GM12878 (cell line): Measurements from ENCODE around the gene SUGCT. TPM values are rescaled to one million over a fixed set of nuclear protein-coding genes. Genes with fewer than 3 reads are reported as not detected.

Experiments used
- ATAC-seq: fragments of 200-7000 bp; cut with Tn5 transposase; 3 replicates; pipeline ENCODE4 v1.9.1; 2020; ENCODE audit warnings: mild to moderate bottlenecking, moderate library complexity
- BruUV-seq: library from RNA; stranded (reverse); fragments of 400-500 nt; replicated peaks from 2 replicates; lab custom pipeline; 2021; lab: Mats Ljungman, UMichigan
- CTCF ChIA-PET: fragments of 300-600 bp; sonication (Branson Sonifier 250); formaldehyde crosslinking; extraction: SDS; loops from one replicate; lab custom pipeline; 2021; ENCODE audit warnings: inconsistent platforms; lab: Yijun Ruan, JAX
- POLR2A ChIA-PET: fragments of 350-600 bp; formaldehyde crosslinking; extraction: SDS; loops from one replicate; lab custom pipeline; 2021; ENCODE audit warnings: inconsistent platforms; lab: Charles Lee
- RAD21 ChIA-PET: fragments of 300-600 bp; sonication (Branson Sonifier 250); formaldehyde crosslinking; loops from one replicate; lab custom pipeline; 2023; ENCODE audit warnings: antibody characterized with exemption; ENCODE audit not compliant: unreplicated experiment; lab: Charles Lee
- SMC1A ChIA-PET: fragments of 300-600 bp; sonication (Branson Sonifier 250); formaldehyde crosslinking; loops from one replicate; lab custom pipeline; 2023; ENCODE audit not compliant: unreplicated experiment, uncharacterized antibody; lab: Charles Lee
- DNase-seq: peaks from one replicate; pipeline ENCODE4 v3.0.0-alpha.2; 2011; ENCODE audit warnings: low read depth, low spot score
- FAIRE-seq: peaks from 3 replicates; lab custom pipeline; 2011; peaks lifted over from hg19 to GRCh38; lab: Jason Lieb, UNC
- H2AFZ ChIP-seq: 2 replicates; pipeline ENCODE4 v1.6.0; 2011; ENCODE audit warnings: low read depth, low read length, control low read depth; ENCODE audit not compliant: control insufficient read depth
- H3K27ac ChIP-seq: 2 replicates; pipeline ENCODE4 v1.5.1; 2011; ENCODE audit warnings: control low read depth; ENCODE audit not compliant: control insufficient read depth, insufficient read depth
- H3K27me3 ChIP-seq, 2 experiments: replicated peaks in 1 of 2; 2 replicates each; pipeline versions ENCODE4 v1.6.0 to v1.6.1; 2011; ENCODE audit warnings: low read length in 1 of 2; ENCODE audit not compliant: control insufficient read depth in 2 of 2, insufficient read depth in 2 of 2
- H3K36me3 ChIP-seq, 2 experiments: 2 replicates each; pipeline ENCODE4 v1.5.1; 2011; ENCODE audit warnings: low read length in 1 of 2; ENCODE audit not compliant: control insufficient read depth in 2 of 2, insufficient read depth in 2 of 2
- H3K4me1 ChIP-seq: 2 replicates; pipeline ENCODE4 v1.6.1; 2011; ENCODE audit warnings: mild to moderate bottlenecking, low read length, moderate library complexity, mixed read lengths; ENCODE audit not compliant: control insufficient read depth, insufficient read depth
- H3K4me2 ChIP-seq: 2 replicates; pipeline ENCODE4 v1.6.0; 2011; ENCODE audit warnings: control low read depth; ENCODE audit not compliant: control insufficient read depth, insufficient read depth
- H3K4me3 ChIP-seq: fragments of 200-600 bp; sonication (generic); 2 replicates; pipeline ENCODE4 v1.5.1; 2016
- H3K79me2 ChIP-seq: 2 replicates; pipeline ENCODE4 v1.6.0; 2011; ENCODE audit warnings: low read length; ENCODE audit not compliant: control insufficient read depth, insufficient read depth
- H3K9ac ChIP-seq: 2 replicates; pipeline ENCODE4 v1.8.0; 2011; ENCODE audit warnings: low read length, control low read depth, mixed read lengths; ENCODE audit not compliant: control insufficient read depth, insufficient read depth
- H3K9me3 ChIP-seq: replicated peaks from 3 replicates; pipeline ENCODE4 v1.5.1; 2011; ENCODE audit warnings: mild to moderate bottlenecking, low read length; ENCODE audit not compliant: control insufficient read depth, insufficient read depth
- H4K20me1 ChIP-seq: 2 replicates; pipeline ENCODE4 v1.6.0; 2011; ENCODE audit not compliant: control insufficient read depth, insufficient read depth
- BHLHE40 ChIP-seq, 2 experiments: fragments of 450-650 bp in 1 of 2; IDR thresholded peaks; 2 replicates each; pipeline ENCODE4 v1.6.1; 2011 to 2017; ENCODE audit warnings: low read depth in 2 of 2, borderline replicate concordance in 1 of 2, improper control_type of control experiment in 1 of 2, low read length in 1 of 2, mild to moderate bottlenecking in 1 of 2
- BRCA1 ChIP-seq: IDR thresholded peaks from 2 replicates; pipeline ENCODE4 v1.6.1; 2011; ENCODE audit warnings: low read depth, low read length, improper control_type of control experiment
- EP300 ChIP-seq, 2 experiments: fragments of 150-350 bp in 1 of 2; IDR thresholded peaks; 2 replicates each; pipeline ENCODE4 v1.6.1; 2011 to 2012; ENCODE audit warnings: low read depth in 2 of 2, low read length in 2 of 2, borderline replicate concordance in 1 of 2, improper control_type of control experiment in 1 of 2, inconsistent platforms in 1 of 2; ENCODE audit not compliant: control insufficient read depth in 1 of 2
- GATAD2B ChIP-seq: fragments of 450-650 bp; conservative IDR thresholded peaks from 2 replicates; pipeline ENCODE4 v1.6.1; 2017; ENCODE audit warnings: low read depth, mild to moderate bottlenecking, moderate library complexity
- KLF5 ChIP-seq: fragments of 450-650 bp; IDR thresholded peaks from 2 replicates; pipeline ENCODE4 v1.6.1; 2014; ENCODE audit warnings: mild to moderate bottlenecking; ENCODE audit not compliant: partially characterized antibody
- LARP7 ChIP-seq: fragments of 450-650 bp; IDR thresholded peaks from 2 replicates; pipeline ENCODE4 v1.6.1; 2017; ENCODE audit warnings: mild to moderate bottlenecking
- MEF2B ChIP-seq: fragments of 450-650 bp; IDR thresholded peaks from 2 replicates; pipeline ENCODE4 v1.6.1; 2018; ENCODE audit warnings: mild to moderate bottlenecking, moderate library complexity; ENCODE audit not compliant: partially characterized antibody, poor library complexity, severe bottlenecking
- MTA3 ChIP-seq: IDR thresholded peaks from 2 replicates; pipeline ENCODE4 v1.6.1; 2012; ENCODE audit warnings: low read length, inconsistent platforms, borderline replicate concordance
- MYC ChIP-seq: IDR thresholded peaks from 2 replicates; pipeline ENCODE4 v1.6.1; 2011; ENCODE audit warnings: mild to moderate bottlenecking, low read length, moderate library complexity, inconsistent platforms; ENCODE audit not compliant: insufficient read depth, insufficient replicate concordance, insufficient read length, severe bottlenecking
- POLR2AphosphoS2 ChIP-seq: IDR thresholded peaks from 2 replicates; pipeline ENCODE4 v1.6.1; 2011; ENCODE audit warnings: low read depth, mild to moderate bottlenecking, low read length, improper control_type of control experiment, moderate library complexity
- ZSCAN29 ChIP-seq: fragments of 450-650 bp; IDR thresholded peaks from 2 replicates; pipeline ENCODE4 v1.6.1; 2017; ENCODE audit warnings: mild to moderate bottlenecking, moderate library complexity
- WGBS: methylation state at CpG from one replicate; pipeline ENCODE4 v1.1.6; 2016; ENCODE audit warnings: low lambda C conversion rate; ENCODE audit not compliant: insufficient replicate concordance, insufficient coverage; ENCODE audit errors: missing lambda C conversion rate; 5-methylcytosine and 5-hydroxymethylcytosine counted together
- in situ Hi-C: fragments of 300-500 bp; cut with MboI; formaldehyde crosslinking; loops from 9 replicates; pipeline ENCODE4 v1.14.3; 2018; ENCODE audit warnings: mixed read lengths
- intact Hi-C: fragments of 100-400 bp; cut with micrococcal nuclease; formaldehyde crosslinking; loops from one replicate; pipeline ENCODE4 v1.14.2; 2022; ENCODE audit not compliant: unreplicated experiment
- polyA plus RNA-seq, 11 experiments: library from polyadenylated mRNA; depleted of rRNA in 4 of 11; unstranded in 6 of 11; stranded (reverse) in 5 of 11; fragments of >200 nt; fragmentation: Nextera tagmentation in 4 of 11; fragmentation: Illumina TruSeq in 1 of 11; extraction: Ambion mirVana in 4 of 11; extraction: Trizol in 1 of 11; gene quantifications; 1 replicate in 1 of 11; 2 replicates in 10 of 11; pipeline versions ENCODE4 v1.2.1 to v1.2.3, GENCODE V29; 2011 to 2016; ENCODE audit warnings: inconsistent platforms in 2 of 11, missing spikeins in 2 of 11, low read depth in 1 of 11
- total RNA-seq, 4 experiments: library from RNA; depleted of rRNA in 3 of 4; stranded (reverse); fragments of >200 nt in 3 of 4; fragmentation: Illumina TruSeq in 1 of 4; extraction: Trizol in 1 of 4; gene quantifications; 2 replicates each; pipeline versions ENCODE4 v1.2.1 to v1.2.3, GENCODE V29; 2013 to 2021

Gene SUGCT
- total and polyA plus RNA-seq, 10 of the 15 experiments (the other 5 are each of a cell fraction or from before 2014, with no cell fraction given), result 0.08 to 1.2 (median 0.67) TPM; not detected in 1

DNA sequence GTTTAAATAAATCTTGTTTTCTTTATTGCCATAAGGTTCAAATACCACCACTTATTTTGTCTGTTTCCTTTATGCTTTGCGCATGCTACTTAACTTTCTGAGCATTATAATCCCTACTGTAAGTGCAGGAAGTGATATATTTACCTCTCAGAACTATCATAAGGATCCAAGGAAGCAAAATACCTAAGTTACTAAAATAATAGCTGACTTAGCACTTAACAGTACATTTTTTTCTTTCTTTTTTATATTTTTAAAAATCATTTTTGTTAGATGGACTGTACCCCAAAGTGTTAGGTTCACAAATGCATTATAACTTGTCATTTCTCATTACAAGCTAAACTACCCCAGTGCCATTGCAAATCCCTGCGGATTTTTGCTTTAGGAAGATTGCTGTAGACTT is 663.8 kb downstream of the SUGCT start:
- SMC1A ChIA-PET, result no interaction called here
- H3K9me3 ChIP-seq, result no peaks in the 10 kb centered on the region
- POLR2A ChIA-PET, result no interaction called here

DNA sequence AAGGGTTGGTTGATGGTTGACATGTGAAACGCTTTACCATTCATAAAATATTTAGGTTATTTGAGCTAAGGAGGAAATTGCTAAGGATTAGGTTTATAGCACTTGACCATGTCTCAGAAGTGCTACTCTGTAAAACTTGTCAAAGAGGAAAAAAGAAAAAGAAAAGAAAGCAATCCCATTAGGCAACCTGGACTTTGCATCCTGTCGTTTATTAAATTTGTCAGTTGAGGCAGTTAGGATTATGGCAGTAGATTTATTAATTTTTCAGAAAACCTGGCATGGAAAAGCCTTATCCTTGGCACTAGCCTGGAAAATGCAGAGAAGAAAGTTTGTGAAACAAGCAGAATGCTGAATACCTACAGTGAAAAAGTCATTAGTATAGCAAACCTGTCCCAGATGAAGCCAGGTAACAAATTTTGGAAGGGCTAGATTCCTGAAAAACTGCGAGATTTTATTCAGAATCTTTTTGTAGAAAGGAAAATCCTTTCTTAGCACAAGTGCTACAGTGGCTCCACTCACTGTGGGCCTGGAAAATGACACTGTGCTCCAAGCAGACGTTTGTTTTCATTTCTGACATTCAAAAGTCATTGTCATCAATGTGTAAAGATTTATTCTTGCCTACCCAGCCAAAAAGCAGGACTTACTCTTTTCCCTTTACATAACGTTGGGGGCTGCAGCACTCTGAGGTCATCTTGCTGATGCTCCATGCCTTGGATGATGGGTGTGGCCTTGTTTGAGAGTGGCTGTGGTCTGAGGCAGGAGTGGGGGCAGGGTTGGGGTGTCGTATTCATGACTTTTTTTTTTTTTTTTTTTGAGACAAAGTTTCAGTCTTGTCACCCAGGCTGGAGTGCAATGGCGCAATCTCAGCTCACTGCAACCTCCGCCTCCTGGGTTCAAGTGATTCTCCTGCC is 664.9 kb downstream of the SUGCT start:
- no TSS peak for BruUV-seq
- Histone ChIP-seq H3K9me3 (no peaks in the 10 kb centered on the region), H3K9ac (no peak overlapping the region), H3K4me1 (no peaks in the 10 kb centered on the region)
- in situ Hi-C loops, result no loop called here
- ChIA-PET POLR2A (interaction anchor here (0.8 kb wide), 1 partner anchor 30 kb away, joined by 4 read pairs; no protein-coding TSS in a partner anchor), CTCF (interaction anchor here (0.7 kb wide), 2 partner anchors 125 to 664 kb away, joined by 3 read pairs; no protein-coding TSS in a partner anchor)
- TF ChIP-seq BRCA1 (no peak), MTA3 (no peak), ZSCAN29 (no peak), EP300 (IDR thresholded peaks at IDR 0.05; ENCODE audit: borderline replicate concordance in 1 of 2, control insufficient read depth in 1 of 2, low read depth in 2 of 2, low read length in 2 of 2) (no peak)
- TF ChIP-seq, all 136 proteins: peak for 0
- Histone ChIP-seq H3K4me2 (no peak overlapping the region), H3K79me2 (no peaks in the 10 kb centered on the region), H3K4me3 (no peak overlapping the region), H4K20me1 (no peaks in the 10 kb centered on the region), H3K27ac (no peak overlapping the region), H3K36me3 (no peaks in the 10 kb centered on the region), H3K27me3 (no peaks in the 10 kb centered on the region), H2AFZ (no peak overlapping the region)
- ChIA-PET RAD21 (no interaction called here), SMC1A (interaction anchor here (0.6 kb wide), 1 partner anchor 59 kb away, joined by 3 read pairs; no protein-coding TSS in a partner anchor)
- WGBS, result 15% methylated on average over 7 of the region's 8 CpGs
- FAIRE-seq, result no peak
- DNase-seq, result no peak
- no peak for ATAC-seq
- intact Hi-C loops, result no loop called here

More for the DNA sequence above, 663.8 kb downstream of the SUGCT start:
- H3K36me3 ChIP-seq, result no peaks in the 10 kb centered on the region
- RAD21 ChIA-PET, result no interaction called here
- no peak overlapping the region for H3K4me2 ChIP-seq
- H3K79me2 ChIP-seq, result no peaks in the 10 kb centered on the region
- TF ChIP-seq KLF5, result no peak
- TF ChIP-seq BHLHE40 (IDR thresholded peaks at IDR 0.05; ENCODE audit: borderline replicate concordance in 1 of 2, low read depth in 2 of 2, low read length in 1 of 2), result no peak
- TF ChIP-seq MEF2B, result no peak
- no peak for TF ChIP-seq GATAD2B
- TF ChIP-seq LARP7, result no peak
- no peak for TF ChIP-seq MYC
- TF ChIP-seq POLR2AphosphoS2, result no peak
- no peak for DNase-seq
- WGBS, result 39% methylated on average over 2 of the region's 2 CpGs
- H3K4me3 ChIP-seq, result no peak overlapping the region
- ATAC-seq, result no peak
- no peak overlapping the region for H2AFZ ChIP-seq
- in situ Hi-C loops, result no loop called here
- CTCF ChIA-PET, result no interaction called here
- no peak for FAIRE-seq
- no peak overlapping the region for H3K27ac ChIP-seq
- no TSS peak for BruUV-seq
- no peaks in the 10 kb centered on the region for H3K4me1 ChIP-seq
- H3K9ac ChIP-seq, result no peak overlapping the region
- intact Hi-C loops, result no loop called here
- no peaks in the 10 kb centered on the region for H4K20me1 ChIP-seq
- H3K27me3 ChIP-seq, result no peaks in the 10 kb centered on the region
